RPMI8226 (cell line): ENCODE data around the gene CDO1.

Experiments
- DNase-seq: peaks from one replicate; pipeline ENCODE4 v3.0.0-alpha.2; 2015

Gene CDO1

GRCh38 chr5:115778417-115778816 lies 38.0 kb downstream of the CDO1 start:
- no peak for DNase-seq

GRCh38 chr5:115776989-115777388 lies 39.5 kb downstream of the CDO1 start:
- no peak for DNase-seq

- DNase-seq, result no peak
Observed at GRCh38 chr5:115775999-115776398, 40.5 kb downstream of the CDO1 start.

- DNase-seq, result no peak
Observed at GRCh38 chr5:115774684-115775083, 41.8 kb downstream of the CDO1 start.

GRCh38 chr5:115772731-115773475 lies 43.6 kb downstream of the CDO1 start:
- DNase-seq, result no peak

- DNase-seq, result peak; percentile 38
Observed at GRCh38 chr5:115770466-115770865, 46.0 kb downstream of the CDO1 start.

GRCh38 chr5:115767424-115767823 lies 49.0 kb downstream of the CDO1 start:
- DNase-seq, result no peak

GRCh38 chr5:115766608-115767007 lies 49.9 kb downstream of the CDO1 start:
- no peak for DNase-seq

GRCh38 chr5:115758356-115758755 lies 58.1 kb downstream of the CDO1 start:
- DNase-seq, result no peak

- DNase-seq, result no peak
Observed at GRCh38 chr5:115755675-115756074, 60.8 kb downstream of the CDO1 start.
